Upper lobe of right lung (tissue), 1 donor: Measurements from ENCODE around the gene CIB2. TPM values are rescaled to one million over a fixed set of nuclear protein-coding genes. Genes with fewer than 3 reads are reported as not detected.

Experiments
- ATAC-seq: fragments of 200-7000 bp; cut with Tn5 transposase; one replicate; pipeline ENCODE4 v1.9.1; 2020; ENCODE audit warnings: mild to moderate bottlenecking, moderate library complexity
- DNase-seq: peaks from one replicate; pipeline ENCODE4 v3.0.0-alpha.2; 2020
- H3K27ac ChIP-seq: fragments of 200-600 bp; one replicate; pipeline ENCODE4 v1.8.0; 2022
- H3K27me3 ChIP-seq: fragments of 200-600 bp; one replicate; pipeline ENCODE4 v1.8.0; 2022; ENCODE audit warnings: mild to moderate bottlenecking
- H3K36me3 ChIP-seq: fragments of 200-600 bp; one replicate; pipeline ENCODE4 v1.8.0; 2022
- H3K4me1 ChIP-seq: fragments of 200-600 bp; one replicate; pipeline ENCODE4 v1.8.0; 2022
- H3K4me3 ChIP-seq: fragments of 200-600 bp; one replicate; pipeline ENCODE4 v1.8.0; 2022; ENCODE audit warnings: mild to moderate bottlenecking
- H3K9me3 ChIP-seq: fragments of 200-600 bp; one replicate; pipeline ENCODE4 v1.8.0; 2022
- intact Hi-C: fragments of 100-400 bp; cut with DNase I; formaldehyde crosslinking; loops from one replicate; pipeline ENCODE4 v1.11.0; 2022
- total RNA-seq: library from RNA; stranded (reverse); fragmentation: NEBNext Ultra II Directional; extraction: Animal tissue kit (Norgen Biotek cat#: 25700); gene quantifications from one replicate; pipeline ENCODE4 v1.2.1, GENCODE V29; 2021
- TF ChIP-seq, protein P1 (sequence below): fragments of 200-600 bp; IDR thresholded peaks from one replicate; pipeline ENCODE4 v1.8.0; 2022; ENCODE audit warnings: antibody characterized with exemption
- donor health status: DM: no; HTN: yes; CAD: no; lungs with severe emphysema.

Gene CIB2
- total RNA-seq, 1 donor from 2014 or later, result 1.9 TPM

- peaks cover 90% of the 10 kb centered on the region for H3K4me1 ChIP-seq
- DNase-seq (no peak), ATAC-seq (no peak)
- H3K9me3 ChIP-seq, result no peaks in the 10 kb centered on the region
- intact Hi-C loops, result no loop called here
- no peaks in the 10 kb centered on the region for H3K36me3 ChIP-seq
- peak overlapping the region; percentile 82 for H3K27ac ChIP-seq
- TF ChIP-seq, protein P1, sequence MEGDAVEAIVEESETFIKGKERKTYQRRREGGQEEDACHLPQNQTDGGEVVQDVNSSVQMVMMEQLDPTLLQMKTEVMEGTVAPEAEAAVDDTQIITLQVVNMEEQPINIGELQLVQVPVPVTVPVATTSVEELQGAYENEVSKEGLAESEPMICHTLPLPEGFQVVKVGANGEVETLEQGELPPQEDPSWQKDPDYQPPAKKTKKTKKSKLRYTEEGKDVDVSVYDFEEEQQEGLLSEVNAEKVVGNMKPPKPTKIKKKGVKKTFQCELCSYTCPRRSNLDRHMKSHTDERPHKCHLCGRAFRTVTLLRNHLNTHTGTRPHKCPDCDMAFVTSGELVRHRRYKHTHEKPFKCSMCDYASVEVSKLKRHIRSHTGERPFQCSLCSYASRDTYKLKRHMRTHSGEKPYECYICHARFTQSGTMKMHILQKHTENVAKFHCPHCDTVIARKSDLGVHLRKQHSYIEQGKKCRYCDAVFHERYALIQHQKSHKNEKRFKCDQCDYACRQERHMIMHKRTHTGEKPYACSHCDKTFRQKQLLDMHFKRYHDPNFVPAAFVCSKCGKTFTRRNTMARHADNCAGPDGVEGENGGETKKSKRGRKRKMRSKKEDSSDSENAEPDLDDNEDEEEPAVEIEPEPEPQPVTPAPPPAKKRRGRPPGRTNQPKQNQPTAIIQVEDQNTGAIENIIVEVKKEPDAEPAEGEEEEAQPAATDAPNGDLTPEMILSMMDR, result no peak
- no peaks in the 10 kb centered on the region for H3K27me3 ChIP-seq
- no peak overlapping the region for H3K4me3 ChIP-seq
Measured at GRCh38 chr15:78063217-78063616, 68.0 kb downstream of the CIB2 start.

DNA sequence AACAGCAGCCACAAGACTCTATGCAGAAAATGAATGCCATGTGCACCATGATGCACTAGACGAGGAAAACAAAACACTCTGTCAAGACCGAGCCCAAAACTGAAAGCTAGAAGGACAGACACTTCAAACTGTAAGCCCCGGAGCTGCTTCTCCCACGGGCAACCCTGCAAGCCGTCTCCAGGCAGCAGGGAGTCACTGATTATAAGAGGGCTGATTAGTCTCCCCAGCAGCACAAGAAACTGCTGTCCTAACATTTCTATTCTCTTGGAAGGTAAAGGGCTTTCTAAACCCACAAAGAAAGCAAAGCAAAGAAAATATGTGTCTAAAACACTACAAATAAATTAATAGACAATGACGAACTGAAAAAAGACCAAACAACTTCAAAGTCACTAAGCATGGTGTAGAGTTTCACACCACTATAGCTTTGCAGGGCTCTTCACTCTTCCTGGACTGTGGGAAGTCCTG lies 69.2 kb downstream of the CIB2 start:
- ATAC-seq, result peak; percentile 50
- Histone ChIP-seq H3K4me1 (peaks cover 91% of the 10 kb centered on the region), H3K27ac (peak overlapping the region; percentile 59), H3K9me3 (no peaks in the 10 kb centered on the region), H3K36me3 (no peaks in the 10 kb centered on the region), H3K27me3 (no peaks in the 10 kb centered on the region), H3K4me3 (peak overlapping the region; percentile 15)
- intact Hi-C loops, result no loop called here
- TF ChIP-seq, protein P1, result no peak
- no peak for DNase-seq

DNA sequence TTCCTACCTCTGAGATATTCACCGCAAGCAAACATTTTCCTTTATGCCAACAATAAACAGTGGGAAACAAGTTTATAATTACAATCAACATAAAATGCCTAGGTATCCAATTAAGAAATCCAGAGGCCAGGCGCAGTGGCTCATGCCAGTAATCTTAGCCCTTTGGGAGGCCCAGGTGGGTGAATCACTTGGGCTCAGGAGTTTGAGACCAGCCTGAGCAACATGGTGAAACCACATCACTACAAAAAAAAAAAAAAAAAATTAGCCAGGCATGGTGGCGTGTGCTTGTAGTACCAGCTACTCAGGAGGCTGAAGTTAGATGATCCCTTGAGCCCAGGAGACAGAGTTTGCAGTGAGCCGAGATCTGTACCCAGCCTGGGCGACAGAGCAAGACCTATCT lies 71.0 kb downstream of the CIB2 start:
- peak overlapping the region; percentile 74 for H3K27ac ChIP-seq
- intact Hi-C loops, result no loop called here
- H3K27me3 ChIP-seq, result no peaks in the 10 kb centered on the region
- H3K9me3 ChIP-seq, result no peaks in the 10 kb centered on the region
- DNase-seq, result no peak
- H3K4me3 ChIP-seq, result no peak overlapping the region
- TF ChIP-seq, protein P1, result no peak
- no peak for ATAC-seq
- H3K36me3 ChIP-seq, result no peaks in the 10 kb centered on the region
- peaks cover 93% of the 10 kb centered on the region for H3K4me1 ChIP-seq

DNA sequence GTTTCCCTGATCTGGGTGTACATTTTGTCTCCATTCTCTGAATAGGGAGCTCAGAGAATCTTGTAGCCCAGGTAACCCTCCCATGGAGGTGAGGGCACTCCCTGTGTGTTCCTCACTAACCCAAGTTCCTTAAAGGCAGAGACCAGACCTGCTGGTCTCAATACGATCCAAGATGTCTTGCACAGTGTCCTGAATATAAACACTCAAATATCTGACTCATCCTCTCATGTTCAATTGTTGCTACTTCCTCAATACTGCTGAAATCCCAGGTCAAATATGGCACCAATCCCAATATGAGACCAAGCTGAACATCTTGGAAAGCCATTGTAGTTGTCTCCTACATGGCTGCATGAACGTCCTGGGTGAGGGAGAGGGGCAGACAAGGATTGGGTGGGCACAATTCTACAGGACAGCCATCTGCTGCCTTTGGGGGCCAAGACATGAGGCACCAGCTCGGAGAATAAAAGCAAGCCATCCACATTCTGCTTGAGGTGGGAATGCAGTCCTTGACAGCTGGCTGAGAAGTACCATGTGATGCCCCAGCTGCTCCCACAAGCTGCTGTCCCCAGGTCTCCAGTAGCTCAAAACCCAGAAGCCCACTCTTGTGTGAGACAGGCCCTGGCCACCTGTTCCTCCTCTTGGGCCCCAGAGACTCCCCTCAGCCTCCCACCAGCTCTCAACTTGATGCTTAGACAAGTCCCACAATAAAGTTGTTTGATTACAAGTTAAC lies 72.0 kb downstream of the CIB2 start:
- Histone ChIP-seq H3K27me3 (no peaks in the 10 kb centered on the region), H3K4me1 (peaks cover 92% of the 10 kb centered on the region), H3K4me3 (no peak overlapping the region), H3K27ac (peak overlapping the region; percentile 74), H3K36me3 (no peaks in the 10 kb centered on the region), H3K9me3 (no peaks in the 10 kb centered on the region)
- TF ChIP-seq, protein P1, result no peak
- DNase-seq, result no peak
- peak; percentile 56 for ATAC-seq
- intact Hi-C loops, result no loop called here

GRCh38 chr15:78058401-78058935 lies 72.8 kb downstream of the CIB2 start:
- intact Hi-C loops, result no loop called here
- Histone ChIP-seq H3K27me3 (no peaks in the 10 kb centered on the region), H3K36me3 (peaks cover 6% of the 10 kb centered on the region), H3K4me1 (peaks cover 89% of the 10 kb centered on the region), H3K27ac (peak overlapping the region; percentile 74), H3K4me3 (no peak overlapping the region), H3K9me3 (no peaks in the 10 kb centered on the region)
- ATAC-seq (no peak), DNase-seq (no peak)
- TF ChIP-seq, protein P1, result no peak
